Stimulated activated naive CD4-positive, alpha-beta T cell (primary cell): ENCODE results near the gene NALCN.

Experiments
- DNase-seq, 6 experiments: peaks; one replicate each; lab custom pipeline; 2025; lab: John Stamatoyannopoulos, UW

The NALCN gene

DNA sequence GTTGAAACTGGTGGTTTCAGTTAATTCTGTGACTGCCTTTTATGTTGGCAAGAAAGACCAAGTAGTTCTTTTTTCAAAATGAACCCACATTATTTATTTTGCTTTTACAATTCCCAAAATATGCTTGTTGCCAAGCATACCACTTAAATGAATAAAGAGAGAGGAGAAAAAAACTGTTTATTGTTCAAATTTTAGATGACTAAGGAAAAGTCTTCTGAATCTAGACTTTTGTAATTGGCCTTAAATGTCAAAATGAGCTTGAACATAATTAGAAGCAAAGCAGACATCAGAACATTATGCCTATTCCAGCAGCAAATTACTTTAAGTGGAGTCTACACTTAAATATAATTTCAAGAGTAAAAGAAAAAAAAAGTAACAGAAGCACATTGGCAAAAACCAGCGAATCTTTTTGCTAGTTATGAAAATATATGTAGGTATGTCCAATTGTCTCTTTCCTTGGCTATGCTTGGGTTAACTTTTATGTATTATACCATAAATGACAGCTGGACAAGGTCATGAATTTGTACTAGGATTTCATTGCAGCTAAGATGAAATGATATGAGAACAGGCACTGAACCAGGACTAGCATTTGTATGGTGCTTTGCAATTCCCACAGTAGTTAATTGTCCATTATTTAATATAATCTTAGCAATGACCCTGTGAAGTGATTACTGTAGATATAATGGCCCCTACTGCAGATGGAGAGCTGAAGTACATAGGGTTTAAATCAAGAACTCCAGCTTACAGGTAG lies 211.9 kb downstream of the NALCN start:
- no peak for DNase-seq

DNA sequence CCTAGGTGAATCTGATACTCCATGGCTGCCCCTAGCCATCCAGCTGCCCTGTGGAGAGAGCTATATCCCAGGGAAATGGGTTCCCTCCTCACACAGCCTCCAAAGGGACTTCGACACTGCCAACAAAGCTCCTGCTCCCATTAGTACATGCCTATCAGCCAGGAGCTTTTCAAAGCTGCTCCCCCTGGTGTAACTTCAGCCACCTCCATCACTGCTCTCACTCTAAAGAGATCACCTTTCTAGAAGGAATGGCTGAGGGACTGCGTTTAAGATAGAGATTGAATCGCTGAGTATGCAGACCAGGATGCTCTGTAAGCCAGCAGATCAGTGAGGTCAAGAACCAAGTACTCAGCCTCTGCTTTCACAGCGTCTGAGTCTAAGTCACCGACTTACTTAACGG lies 213.7 kb downstream of the NALCN start:
- no peak for DNase-seq

DNA sequence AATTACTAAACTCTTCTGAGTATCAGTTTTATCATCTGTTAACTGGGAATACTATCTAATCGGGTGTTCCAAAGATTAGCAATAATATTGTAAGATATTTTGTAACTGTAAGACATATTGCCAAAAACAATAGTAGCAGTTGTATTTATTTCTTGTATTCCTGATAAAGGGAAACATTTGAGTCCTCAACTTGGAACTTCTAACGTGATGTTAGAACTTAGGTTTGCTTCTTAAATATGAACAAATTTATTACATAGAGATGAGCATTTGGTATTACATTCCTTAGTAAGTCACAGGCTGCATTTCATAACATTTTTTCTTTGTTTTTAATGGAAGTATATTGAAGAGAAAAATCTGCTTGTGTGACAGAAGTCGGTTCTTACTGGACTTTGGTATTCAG lies 225.3 kb downstream of the NALCN start:
- DNase-seq = no peak

DNA sequence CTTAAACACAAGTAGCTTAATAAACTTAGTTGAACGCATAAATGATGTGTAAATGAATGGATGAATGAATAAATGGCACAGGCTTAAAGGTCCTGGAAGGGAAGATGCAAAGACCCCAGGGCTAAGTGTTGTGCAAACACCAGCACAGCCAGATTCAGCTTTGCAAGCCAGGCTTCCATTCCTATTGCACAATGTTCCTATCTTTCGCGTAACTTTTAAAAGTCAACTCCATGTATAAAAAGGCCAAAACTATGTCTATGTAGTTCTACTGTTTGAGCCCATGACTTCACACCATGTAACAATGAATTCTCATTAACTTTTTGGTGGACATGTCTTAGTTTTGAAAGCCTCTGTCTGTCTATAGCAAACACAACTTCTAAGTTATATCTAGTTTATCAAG lies 226.0 kb downstream of the NALCN start:
- DNase-seq = no peak

DNA sequence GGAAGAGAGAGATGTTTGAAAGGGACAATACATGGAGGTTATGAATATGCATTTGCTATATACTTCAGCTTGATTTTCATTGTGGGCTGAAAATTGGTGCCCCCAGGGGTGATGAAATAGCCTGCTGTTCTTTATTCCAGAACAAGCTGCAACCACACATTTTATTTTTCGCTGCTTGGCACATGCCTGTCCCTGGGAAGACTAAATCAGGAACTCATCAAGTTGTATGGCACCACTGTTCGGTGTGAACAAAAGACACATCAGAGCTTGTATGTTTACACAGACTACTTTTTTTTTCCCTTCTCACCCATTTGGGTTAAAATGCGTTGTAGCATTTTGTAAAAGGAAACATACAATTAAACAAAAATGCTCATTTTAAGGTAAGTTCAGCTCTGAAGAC lies 230.7 kb downstream of the NALCN start:
- DNase-seq = no peak

DNA sequence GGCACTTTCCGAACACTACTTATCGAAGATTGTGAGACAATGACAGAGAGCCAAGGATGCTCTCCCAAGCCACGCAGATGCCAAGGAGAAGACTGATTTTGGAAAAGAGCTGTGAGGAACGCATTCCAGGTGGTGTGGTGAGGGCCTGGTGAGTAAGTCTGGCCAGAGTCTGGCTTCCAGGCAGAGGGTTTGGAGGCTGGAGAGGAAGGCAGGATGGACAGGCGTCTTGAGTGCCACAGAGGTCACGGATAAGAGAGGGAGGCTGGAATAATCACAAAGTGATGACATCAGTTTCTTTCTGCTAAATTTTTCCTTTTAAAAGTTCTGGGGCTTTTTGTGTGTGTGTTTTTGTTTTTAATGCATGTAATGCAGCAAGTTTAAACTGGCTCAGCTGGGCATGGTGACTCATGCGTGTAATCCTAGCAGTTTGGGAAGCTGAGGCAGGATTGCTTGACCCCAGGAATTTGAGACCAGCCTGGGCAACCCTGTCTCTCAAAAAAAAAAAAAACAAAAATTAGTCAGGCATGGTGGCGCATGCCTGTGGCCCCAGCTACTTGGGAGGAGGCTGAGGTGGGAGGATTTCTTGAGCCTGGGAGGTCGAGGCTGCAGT lies 235.1 kb downstream of the NALCN start:
- no peak for DNase-seq

DNA sequence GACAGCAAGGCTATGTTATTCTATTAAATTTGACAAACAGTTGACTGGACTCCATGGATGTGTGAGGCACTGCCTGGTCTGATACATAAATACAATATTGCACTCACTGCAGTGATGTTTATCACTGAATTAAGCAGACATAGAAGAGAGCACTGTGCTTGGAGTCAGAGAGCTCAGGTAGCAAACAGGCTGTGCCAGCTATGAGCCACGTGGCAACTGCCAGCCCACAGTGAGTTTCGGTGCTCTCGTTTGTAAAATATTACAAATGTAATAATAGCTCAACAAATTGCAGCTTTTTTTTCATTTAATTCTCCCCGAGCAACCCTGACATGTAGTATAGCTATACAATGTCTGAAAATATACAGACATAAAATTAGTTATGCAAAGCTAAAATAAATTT lies 237.3 kb downstream of the NALCN start:
- no peak for DNase-seq

DNA sequence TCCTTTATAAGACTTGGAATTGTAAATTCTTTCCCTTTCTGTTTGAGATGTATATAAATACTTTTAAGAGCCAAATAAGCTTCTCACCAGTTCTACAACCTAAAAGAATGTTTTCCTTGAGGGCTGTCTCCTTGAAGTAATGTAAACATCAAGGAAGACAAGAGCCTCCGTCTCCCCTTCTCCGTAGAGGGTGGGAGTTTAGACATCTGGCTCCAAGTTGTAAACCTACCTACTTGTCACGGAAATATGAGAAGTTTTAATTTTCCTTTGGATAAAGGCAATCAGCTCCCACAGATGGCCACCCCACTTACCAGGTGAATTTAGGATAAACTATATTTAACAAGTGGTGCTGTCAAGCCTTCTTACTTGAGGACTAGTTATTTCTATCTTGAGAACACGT lies 237.9 kb downstream of the NALCN start:
- DNase-seq = no peak

DNA sequence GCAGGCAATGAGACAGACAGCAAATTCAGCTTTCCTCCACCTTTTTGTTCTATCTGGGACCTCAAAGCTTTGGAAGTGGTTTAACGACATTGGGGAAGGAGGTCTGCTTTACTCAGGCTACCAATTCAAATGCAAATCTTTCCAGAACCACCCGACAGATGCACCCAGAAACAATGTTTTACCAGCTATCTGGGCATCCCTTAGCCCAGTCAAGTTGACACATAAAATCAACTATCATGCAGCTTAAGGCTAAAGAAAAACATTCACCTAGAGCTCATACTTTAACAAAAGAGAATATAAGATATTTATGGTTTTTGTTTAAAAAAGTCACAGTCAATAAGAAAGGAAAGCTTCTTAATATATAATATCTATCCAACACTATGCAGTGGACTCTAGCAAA lies 246.0 kb downstream of the NALCN start:
- DNase-seq = no peak

DNA sequence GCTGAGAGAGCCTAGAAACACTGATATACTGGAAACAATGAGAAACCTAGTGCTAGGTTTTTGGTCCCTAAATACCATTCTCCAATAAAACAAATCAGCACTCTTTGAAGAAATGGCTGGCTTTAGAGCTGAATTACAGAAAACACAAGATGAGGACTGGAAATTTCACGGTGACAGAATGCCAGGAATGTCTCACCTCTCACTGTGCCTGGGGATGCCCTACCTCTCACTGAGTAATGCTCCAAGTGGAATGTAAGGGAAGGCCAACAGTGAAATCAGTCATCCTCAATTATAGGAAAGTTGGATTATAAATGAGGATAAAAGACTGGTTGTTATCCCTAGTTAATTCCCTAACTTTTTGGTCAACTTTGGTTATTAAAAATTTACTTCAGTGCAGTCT lies 259.0 kb downstream of the NALCN start:
- no peak for DNase-seq

DNA sequence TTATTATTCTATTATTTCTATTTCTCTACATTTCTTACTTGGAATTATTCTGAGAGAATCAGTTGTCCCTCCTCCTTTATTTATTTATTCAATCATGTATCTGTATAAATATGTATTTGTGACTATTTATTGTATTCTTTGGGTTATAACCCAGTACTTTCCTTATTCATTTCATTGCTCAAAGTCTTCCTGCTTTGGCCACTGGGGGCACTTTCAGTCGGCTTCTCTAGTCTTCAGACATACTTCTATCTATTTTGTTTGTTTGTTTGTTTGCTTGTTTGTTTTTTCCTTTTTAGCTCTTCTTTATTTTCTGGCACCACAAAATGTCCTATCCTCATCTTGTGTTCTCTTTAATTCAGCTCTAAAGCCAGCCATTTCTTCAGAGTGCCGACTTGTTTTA lies 260.4 kb downstream of the NALCN start:
- no peak for DNase-seq

DNA sequence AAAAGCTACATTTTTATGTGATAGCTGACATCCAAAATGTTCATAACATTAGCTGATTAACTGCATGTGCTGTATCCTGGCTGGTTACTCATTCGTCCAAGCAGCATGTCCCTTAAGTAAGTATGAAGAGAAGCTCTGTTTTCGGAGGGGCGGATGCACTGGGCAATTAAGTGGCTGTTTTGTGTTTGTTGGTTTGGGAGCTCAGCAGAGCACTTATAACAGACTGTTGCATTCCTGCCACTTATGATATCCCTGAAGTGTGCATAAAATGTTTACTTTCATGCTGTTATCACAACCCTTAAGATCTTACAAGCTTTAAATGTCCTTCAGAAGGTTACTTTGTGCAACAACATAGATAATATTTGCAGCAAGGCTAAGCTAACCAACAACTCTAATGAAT lies 264.1 kb downstream of the NALCN start:
- DNase-seq = no peak

DNA sequence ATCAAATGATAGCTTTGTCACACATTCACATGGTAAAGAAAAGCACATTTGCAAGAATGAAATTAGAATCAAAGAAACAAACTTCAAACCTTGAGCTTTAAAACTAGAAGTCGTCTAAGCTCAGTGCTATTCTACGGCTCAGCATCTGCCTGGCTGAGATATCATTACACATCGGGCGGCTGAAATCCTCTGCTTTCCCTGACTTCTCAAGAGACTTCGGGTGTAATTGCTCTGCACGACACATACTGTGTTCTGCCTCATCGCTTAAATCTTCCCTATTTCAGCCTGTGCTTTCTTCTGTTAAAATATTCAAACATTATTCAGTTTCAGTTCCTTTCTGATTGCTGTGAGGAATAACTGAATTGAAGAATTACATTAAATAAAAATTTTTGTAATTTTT lies 265.3 kb downstream of the NALCN start:
- no peak for DNase-seq

DNA sequence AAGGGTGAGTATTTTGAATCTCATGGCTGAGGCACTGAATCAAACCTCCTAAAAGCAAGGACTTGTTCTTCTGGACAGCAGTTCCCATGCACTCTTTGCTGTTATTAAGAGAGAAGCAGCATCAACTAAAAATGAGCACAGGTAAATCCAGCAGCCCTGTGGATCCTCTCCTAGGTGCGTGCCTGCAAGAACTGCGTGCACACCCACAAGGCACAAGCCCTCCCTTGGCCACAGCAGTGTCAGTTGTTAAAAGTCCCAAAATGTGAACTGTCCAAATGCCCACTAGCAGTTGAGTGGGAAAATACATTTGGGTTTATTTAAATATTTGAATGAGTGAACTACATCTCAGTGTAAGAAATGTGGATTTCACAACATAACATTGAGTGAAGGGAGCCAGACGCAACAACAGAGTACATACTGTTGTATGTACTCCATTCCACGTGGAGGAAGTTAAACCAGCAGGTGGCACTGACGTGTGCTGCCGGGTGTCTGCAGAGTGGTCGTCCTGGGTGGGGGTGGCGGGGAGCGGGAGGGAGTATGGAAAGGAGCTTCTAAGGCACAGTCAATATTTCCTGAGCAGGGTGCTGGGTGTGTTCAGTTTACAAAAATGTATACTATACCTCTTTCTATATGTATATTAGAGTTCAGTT lies 266.4 kb downstream of the NALCN start:
- DNase-seq = no peak

DNA sequence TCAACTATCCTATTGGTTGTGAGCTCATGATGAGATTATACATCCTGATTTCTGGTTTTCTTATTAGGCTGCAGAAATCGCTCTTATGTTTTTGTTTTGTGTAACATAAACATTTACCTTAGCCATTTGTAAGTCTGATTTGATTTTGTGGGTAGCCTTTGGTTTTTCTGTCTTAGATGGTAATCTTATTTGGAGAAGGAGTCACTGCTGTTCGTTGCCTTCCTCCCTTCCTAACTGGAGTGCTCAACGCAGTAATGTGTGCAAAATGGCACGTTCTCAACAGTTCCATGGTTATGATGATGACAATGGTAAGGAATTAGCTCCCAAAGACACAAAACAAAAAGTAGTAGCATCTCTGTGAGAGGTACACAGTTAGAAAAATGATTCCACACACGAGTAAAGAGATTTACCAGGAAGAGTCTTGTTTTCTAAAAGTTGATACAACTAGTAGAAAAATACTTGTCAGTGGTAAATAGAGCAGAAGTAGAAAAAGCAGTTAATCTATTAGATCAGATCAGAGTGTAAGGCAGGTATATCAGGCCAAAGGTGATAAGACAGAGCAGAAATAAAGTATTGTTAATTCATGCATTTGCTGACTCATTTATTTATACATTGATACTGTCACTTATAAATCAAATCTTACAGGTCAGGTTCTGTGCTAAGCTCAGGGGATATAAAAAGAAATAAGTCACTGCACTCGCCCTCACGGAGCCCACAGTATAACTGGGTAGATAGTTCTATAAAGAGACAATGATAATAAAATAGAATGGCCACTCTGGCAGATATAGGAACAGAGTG lies 270.0 kb downstream of the NALCN start:
- DNase-seq = no peak

DNA sequence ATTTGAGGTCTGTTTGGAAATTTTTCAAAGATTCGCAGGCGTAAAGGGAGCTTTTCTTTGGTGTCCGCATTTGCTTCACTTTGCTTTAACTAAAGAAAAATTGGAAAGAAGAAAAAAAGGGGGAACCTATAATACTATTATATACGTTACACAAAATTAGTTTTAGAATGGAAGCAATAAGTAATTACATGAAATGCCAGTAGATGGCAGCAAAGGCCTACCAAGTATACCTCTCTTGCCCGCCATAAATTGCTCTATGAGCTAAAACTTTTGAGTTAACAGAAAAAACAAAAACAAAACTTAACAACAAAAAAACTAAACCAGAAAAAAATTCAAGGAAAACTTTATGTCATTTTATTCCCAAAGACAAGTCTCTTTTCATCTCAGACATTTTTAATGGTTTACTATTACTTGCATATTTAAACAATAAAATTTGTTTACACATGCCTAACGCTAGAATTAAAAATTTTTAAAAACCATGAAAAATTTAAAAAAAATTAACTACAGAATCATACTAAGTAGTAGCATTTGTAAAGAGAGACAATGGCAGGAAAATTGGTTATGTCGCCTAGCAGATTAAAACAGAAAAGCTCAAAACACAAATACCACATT lies 271.4 kb downstream of the NALCN start:
- peak in 3 of 6 experiments; percentile 10 to 58 (median 33) for DNase-seq

DNA sequence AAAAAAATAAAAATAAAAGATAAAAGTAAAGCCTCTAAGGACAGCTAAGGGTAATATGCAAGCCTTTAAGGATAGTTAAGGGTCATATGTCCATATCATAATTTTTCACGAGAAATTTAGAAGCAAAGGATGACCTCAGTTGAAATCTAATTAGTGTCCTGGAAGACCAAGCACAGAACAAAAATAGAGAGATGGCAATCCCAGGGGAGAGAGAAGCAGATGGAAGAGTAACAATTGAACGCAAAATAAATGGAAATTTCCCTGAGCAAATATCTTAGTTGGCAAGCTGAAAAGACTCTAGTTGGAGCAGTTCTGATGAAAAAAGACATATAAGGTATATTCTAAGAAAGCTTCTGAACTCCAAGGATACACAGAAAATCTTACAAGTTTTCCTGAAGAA lies 275.4 kb downstream of the NALCN start:
- no peak for DNase-seq

DNA sequence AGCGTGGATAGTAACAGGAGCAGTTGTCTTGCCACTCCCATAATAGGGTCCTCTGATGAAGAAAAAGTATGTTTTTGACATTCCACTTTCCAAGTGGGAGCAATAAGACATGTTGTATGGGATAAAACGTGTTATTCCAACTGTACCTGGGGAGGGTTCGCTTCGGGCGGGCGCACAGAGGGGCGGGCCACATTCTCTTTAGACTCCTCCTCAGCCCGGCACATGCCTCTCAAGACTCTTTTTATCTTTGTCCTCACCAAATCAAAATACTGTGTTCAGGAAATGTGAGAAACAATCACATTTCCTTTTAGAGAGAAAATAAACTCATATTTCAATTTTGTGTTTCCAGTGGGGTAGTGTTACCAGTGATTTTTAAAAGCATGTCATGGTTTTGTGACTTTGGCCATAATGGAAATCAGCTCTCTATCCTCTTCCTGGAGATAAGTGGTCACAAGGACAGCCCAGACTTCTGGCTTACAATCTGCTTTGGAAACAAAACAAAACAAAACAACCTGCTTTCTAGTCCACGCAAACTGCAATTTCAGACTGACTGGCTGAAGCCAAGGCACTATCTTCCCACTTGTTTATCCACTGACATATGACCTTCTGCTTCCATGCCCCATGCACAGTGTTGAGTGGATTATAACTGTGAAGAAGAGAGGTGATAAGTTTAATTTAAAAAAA lies 276.1 kb downstream of the NALCN start:
- no peak for DNase-seq

DNA sequence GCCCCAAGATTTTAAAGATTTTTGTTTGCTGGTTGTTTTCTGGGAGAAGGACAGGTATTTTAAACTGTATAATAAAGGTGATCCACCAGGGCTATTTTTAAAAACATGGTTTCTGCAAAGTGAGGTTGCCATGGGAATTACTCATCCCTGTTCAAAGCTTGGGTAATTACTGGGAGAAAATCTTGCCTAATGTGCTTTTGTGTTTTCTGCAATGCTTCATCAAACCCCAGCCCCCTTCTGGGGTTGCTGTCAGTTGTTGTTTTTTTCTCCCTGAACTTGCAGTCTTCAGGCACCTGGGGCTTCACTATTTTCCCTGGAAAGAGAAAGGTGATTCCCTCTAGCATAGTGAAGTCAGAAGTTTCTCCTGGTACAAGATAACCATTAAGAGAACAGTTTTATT lies 277.2 kb downstream of the NALCN start:
- no peak for DNase-seq

DNA sequence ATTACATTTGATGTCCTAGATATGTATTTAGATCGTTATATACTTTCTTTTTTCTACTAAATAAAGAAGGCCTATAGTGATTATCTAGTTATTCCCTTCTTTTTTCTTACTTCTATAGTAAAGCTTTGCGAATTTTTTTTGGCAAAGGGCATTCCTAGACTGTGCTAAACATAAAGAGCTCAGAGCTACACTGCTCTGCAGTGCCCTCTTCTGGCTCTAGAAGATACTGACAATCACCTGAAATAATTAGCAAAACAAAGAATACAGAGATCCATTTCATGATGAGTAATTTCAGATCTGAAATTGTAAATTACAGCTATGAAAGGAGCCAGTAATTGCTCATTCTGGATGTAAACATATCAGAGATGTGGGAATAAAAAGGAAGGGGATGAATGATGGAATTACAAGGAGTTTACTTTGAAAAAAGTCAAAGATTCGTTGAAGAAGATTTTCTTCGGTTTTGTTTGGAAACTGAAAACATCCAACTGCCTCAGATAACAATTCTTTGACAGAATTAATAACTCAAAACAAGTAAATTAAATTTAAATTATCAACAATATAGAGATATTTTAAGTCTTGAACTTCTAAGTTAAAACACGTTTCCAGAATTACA lies 288.5 kb downstream of the NALCN start:
- peak in 2 of 6 experiments; percentile 18 to 19 for DNase-seq

DNA sequence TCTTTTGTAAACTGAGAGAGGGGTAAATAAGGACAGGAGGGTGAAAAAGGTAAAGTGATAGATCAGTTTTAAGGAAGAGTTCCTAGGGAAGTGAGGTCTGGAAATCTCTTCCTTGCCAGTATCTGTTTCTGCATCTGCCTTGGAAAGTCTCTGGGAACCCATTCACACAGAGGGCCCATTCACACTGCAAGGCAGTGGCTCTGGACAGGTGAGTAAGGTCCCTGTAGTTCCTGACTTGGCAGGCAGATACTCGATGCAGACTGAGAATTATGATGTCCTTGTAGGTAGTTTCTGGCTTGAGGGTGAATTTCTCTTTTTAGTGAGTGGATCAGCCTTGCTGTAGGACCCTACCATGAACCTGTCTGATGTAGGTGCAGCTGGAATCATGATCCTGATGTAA lies 293.3 kb downstream of the NALCN start:
- DNase-seq = no peak
